Endothelial cell of umbilical vein (primary cell): ENCODE data around the gene STXBP2. TPM values are rescaled to one million over a fixed set of nuclear protein-coding genes. Genes with fewer than 3 reads are reported as not detected.

Source experiments
- BruUV-seq: library from RNA; stranded (reverse); fragments of 400-500 nt; replicated peaks from 2 replicates; lab custom pipeline; 2021; lab: Mats Ljungman, UMichigan
- CTCF ChIA-PET: fragments of 300-600, 350-600 bp; sonication (Branson Sonifier 250); formaldehyde crosslinking; loops from one replicate; lab custom pipeline; 2021; ENCODE audit warnings: antibody characterized with exemption, inconsistent platforms; lab: Charles Lee
- POLR2A ChIA-PET: fragments of 300-600, 350-600 bp; sonication (Branson Sonifier 250); formaldehyde crosslinking; loops from one replicate; lab custom pipeline; 2021; ENCODE audit warnings: antibody characterized with exemption, inconsistent platforms; lab: Charles Lee
- DNase-seq: peaks from one replicate; pipeline ENCODE4 v3.0.0-alpha.2; 2011; ENCODE audit warnings: low read depth, low spot score
- FAIRE-seq: peaks from 2 replicates; lab custom pipeline; 2011; peaks lifted over from hg19 to GRCh38; lab: Jason Lieb, UNC
- H2AFZ ChIP-seq: 2 replicates; pipeline ENCODE4 v1.6.0; 2012; ENCODE audit warnings: low read depth, low read length, control low read depth, inconsistent platforms
- H3K27ac ChIP-seq: 2 replicates; pipeline ENCODE4 v1.5.1; 2011; ENCODE audit warnings: low read depth, mild to moderate bottlenecking, control low read depth, low read length, moderate library complexity; ENCODE audit not compliant: insufficient read depth
- H3K27me3 ChIP-seq, 2 experiments: 2 replicates each; pipeline versions ENCODE4 v1.6.0 to v1.6.1; 2011; ENCODE audit warnings: low read length in 2 of 2, mixed read lengths in 1 of 2; ENCODE audit not compliant: control insufficient read depth in 2 of 2, insufficient read depth in 2 of 2
- H3K36me3 ChIP-seq, 2 experiments: 2 replicates in 1 of 2; 3 replicates in 1 of 2; pipeline ENCODE4 v1.5.1; 2011; ENCODE audit warnings: low read length in 2 of 2, mild to moderate bottlenecking in 1 of 2, moderate library complexity in 1 of 2; ENCODE audit not compliant: control insufficient read depth in 2 of 2, insufficient read depth in 2 of 2; ENCODE audit errors: extremely low read depth in 1 of 2
- H3K4me1 ChIP-seq: 3 replicates; pipeline ENCODE4 v1.5.1; 2011; ENCODE audit warnings: mild to moderate bottlenecking, low read length; ENCODE audit not compliant: control insufficient read depth, insufficient read depth; ENCODE audit errors: extremely low read depth
- H3K4me2 ChIP-seq: 2 replicates; pipeline ENCODE4 v1.6.1; 2011; ENCODE audit warnings: low read length, control low read depth, mixed read lengths; ENCODE audit not compliant: insufficient read depth
- H3K4me3 ChIP-seq, 3 experiments: fragments of 200-600 bp in 1 of 3; sonication (generic), shearing (Covaris generic) in 1 of 3; replicated peaks in 1 of 3; 2 replicates each; pipeline ENCODE4 v1.5.1; 2011 to 2016; ENCODE audit warnings: control low read depth in 3 of 3, low read length in 3 of 3, mild to moderate bottlenecking in 2 of 3, inconsistent platforms in 1 of 3, low read depth in 1 of 3, moderate library complexity in 1 of 3; ENCODE audit not compliant: insufficient read depth in 1 of 3
- H3K79me2 ChIP-seq: 2 replicates; pipeline ENCODE4 v1.6.0; 2012; ENCODE audit warnings: low read length, inconsistent platforms; ENCODE audit not compliant: control insufficient read depth, insufficient read depth
- H3K9ac ChIP-seq: replicated peaks from 2 replicates; pipeline ENCODE3; 2011; ENCODE audit warnings: low read length, control low read depth; ENCODE audit not compliant: insufficient read depth; ENCODE audit errors: extremely low read depth
- H3K9me1 ChIP-seq: replicated peaks from 3 replicates; pipeline ENCODE4 v1.6.0; 2011; ENCODE audit warnings: mild to moderate bottlenecking, low read length; ENCODE audit not compliant: control insufficient read depth, insufficient read depth; ENCODE audit errors: extremely low read depth
- H3K9me3 ChIP-seq: replicated peaks from 2 replicates; pipeline ENCODE4 v1.5.1; 2012; ENCODE audit warnings: low read length, inconsistent platforms; ENCODE audit not compliant: control insufficient read depth, insufficient read depth
- H4K20me1 ChIP-seq: replicated peaks from 2 replicates; pipeline ENCODE3; 2011; ENCODE audit warnings: mild to moderate bottlenecking, low read length; ENCODE audit not compliant: control insufficient read depth, insufficient read depth; ENCODE audit errors: extremely low read depth
- CTCF ChIP-seq, 2 donors: IDR thresholded peaks; 1 replicate in 1 of 2; 2 replicates in 1 of 2; pipeline ENCODE4 v1.5.1; 2011; ENCODE audit warnings: low read length in 2 of 2, mild to moderate bottlenecking in 2 of 2, moderate library complexity in 2 of 2, control low read depth in 1 of 2, inconsistent platforms in 1 of 2, low read depth in 1 of 2; ENCODE audit not compliant: insufficient read depth in 1 of 2; ENCODE audit errors: extremely low read depth in 1 of 2
- EZH2 ChIP-seq: IDR thresholded peaks from 2 replicates; pipeline ENCODE4 v1.6.1; 2012; ENCODE audit warnings: borderline replicate concordance, low read depth, mild to moderate bottlenecking, moderate library complexity, low read length, inconsistent platforms; ENCODE audit not compliant: severe bottlenecking
- FOS ChIP-seq: IDR thresholded peaks from 2 replicates; pipeline ENCODE4 v1.6.1; 2011; ENCODE audit warnings: mild to moderate bottlenecking, low read length, moderate library complexity, borderline replicate concordance; ENCODE audit not compliant: insufficient read depth
- GATA2 ChIP-seq: IDR thresholded peaks from 2 replicates; pipeline ENCODE4 v1.7.0; 2011; ENCODE audit warnings: low read depth, mild to moderate bottlenecking, moderate library complexity, mixed read lengths, low read length; ENCODE audit not compliant: insufficient read length, insufficient read depth
- JUN ChIP-seq: IDR thresholded peaks from 2 replicates; pipeline ENCODE4 v1.6.1; 2011; ENCODE audit warnings: borderline replicate concordance, low read depth; ENCODE audit not compliant: insufficient read length, insufficient read depth
- MAX ChIP-seq: IDR thresholded peaks from 2 replicates; pipeline ENCODE4 v1.6.1; 2011; ENCODE audit not compliant: insufficient read depth, insufficient read length
- MYC ChIP-seq: IDR thresholded peaks from one replicate; pipeline ENCODE4 v1.6.1; 2011; ENCODE audit warnings: mild to moderate bottlenecking, low read depth, low read length
- POLR2A ChIP-seq: IDR thresholded peaks from 2 replicates; pipeline ENCODE4 v1.6.1; 2012; ENCODE audit warnings: low read depth, mild to moderate bottlenecking, control low read depth, low read length
- POLR2AphosphoS5 ChIP-seq: IDR thresholded peaks from 2 replicates; pipeline ENCODE4 v1.6.1; 2012; ENCODE audit warnings: low read depth, mild to moderate bottlenecking, control low read depth, low read length, moderate library complexity; ENCODE audit not compliant: insufficient read depth
- dilution Hi-C: fragments of 300-500 bp; cut with MboI; formaldehyde crosslinking; loops from one replicate; pipeline ENCODE4 v1.15.0; 2019; ENCODE audit warnings: low sequenced_read_pairs; ENCODE audit not compliant: extremely low pct_ligation_motif_present
- intact Hi-C: fragments of 100-400 bp; cut with micrococcal nuclease; formaldehyde crosslinking; loops from one replicate; pipeline ENCODE4 v1.10.0; 2022
- polyA plus RNA-seq, 4 experiments: library from polyadenylated mRNA; depleted of rRNA in 3 of 4; stranded (reverse) in 3 of 4; unstranded in 1 of 4; fragments of >200 nt; gene quantifications; 2 replicates each; pipeline versions ENCODE4 v1.2.1 to v1.2.3, GENCODE V29; 2011 to 2012; ENCODE audit warnings: missing spikeins in 1 of 4
- total RNA-seq: library from RNA; stranded (reverse); gene quantifications from 2 replicates; pipeline ENCODE4 v1.2.3, GENCODE V29; 2021

STXBP2 gene
- total and polyA plus RNA-seq, 2 donors (not counting 3 experiments of a cell fraction or from before 2014, with no cell fraction given) = 70.0 to 105 TPM

GRCh38 chr19:7670790-7671189 is 33.9 kb downstream of the STXBP2 start:
- no peaks in the 10 kb centered on the region for H3K9me3 ChIP-seq
- no TSS peak for BruUV-seq
- POLR2A ChIA-PET = no interaction called here
- no peaks in the 10 kb centered on the region for H3K4me1 ChIP-seq
- dilution Hi-C loops (no loop called here), intact Hi-C loops (no loop called here)
- no peaks in the 10 kb centered on the region for H3K9me1 ChIP-seq
- H3K79me2 ChIP-seq = no peaks in the 10 kb centered on the region
- no peaks in the 10 kb centered on the region for H3K36me3 ChIP-seq
- H2AFZ ChIP-seq = no peak overlapping the region
- DNase-seq (no peak), FAIRE-seq (no peak)
- no peaks in the 10 kb centered on the region for H4K20me1 ChIP-seq
- TF ChIP-seq JUN (no peak), CTCF (IDR thresholded peaks at IDR 0.05; ENCODE audit: extremely low read depth in 1 of 2, insufficient read depth in 1 of 2, low read depth in 1 of 2, low read length in 2 of 2) (no peak)
- CTCF ChIA-PET = interaction anchor here (1.6 to 4.8 kb wide), 2 partner anchors 10 to 103 kb away, joined by 8 to 27 read pairs; partner anchors contain the start of gene TRAPPC5
- no peak overlapping the region for H3K27ac ChIP-seq
- no peak overlapping the region for H3K4me2 ChIP-seq
- H3K4me3 ChIP-seq = no peak overlapping the region
- peaks cover 9 to 14% of the 10 kb centered on the region in 2 experiments for H3K27me3 ChIP-seq
- H3K9ac ChIP-seq = no peak overlapping the region

- no peak for FAIRE-seq
- POLR2A ChIA-PET = no interaction called here
Measured at GRCh38 chr19:7672522-7672921, 35.6 kb downstream of the STXBP2 start.

More at GRCh38 chr19:7672522-7672921, 35.6 kb downstream of the STXBP2 start:
- intact Hi-C loops (no loop called here), dilution Hi-C loops (no loop called here)
- no peaks in the 10 kb centered on the region for H3K4me1 ChIP-seq
- no peaks in the 10 kb centered on the region for H4K20me1 ChIP-seq
- CTCF ChIA-PET = interaction anchor here (3.2 to 4.8 kb wide), 2 partner anchors 8 to 104 kb away, joined by 24 to 27 read pairs; partner anchors contain the start of gene TRAPPC5
- no peaks in the 10 kb centered on the region for H3K79me2 ChIP-seq
- H3K4me3 ChIP-seq = no peak overlapping the region
- H3K9me1 ChIP-seq = no peaks in the 10 kb centered on the region
- no peaks in the 10 kb centered on the region for H3K36me3 ChIP-seq
- H3K4me2 ChIP-seq = no peak overlapping the region
- no peak overlapping the region for H2AFZ ChIP-seq
- no peaks in the 10 kb centered on the region for H3K9me3 ChIP-seq
- no TSS peak for BruUV-seq
- H3K9ac ChIP-seq = no peak overlapping the region
- no peak overlapping the region for H3K27ac ChIP-seq
- H3K27me3 ChIP-seq = peaks cover 9 to 15% of the 10 kb centered on the region in 2 experiments
- DNase-seq = no peak
- no peak for TF ChIP-seq CTCF (IDR thresholded peaks at IDR 0.05; ENCODE audit: extremely low read depth in 1 of 2, insufficient read depth in 1 of 2, low read depth in 1 of 2, low read length in 2 of 2)
- no peak for TF ChIP-seq MAX
- TF ChIP-seq MYC = no peak
- no peak for TF ChIP-seq JUN
- no peak for TF ChIP-seq FOS
- no peak for TF ChIP-seq POLR2AphosphoS5
- no peak for TF ChIP-seq POLR2A
- no peak for TF ChIP-seq GATA2
- TF ChIP-seq EZH2 = no peak
